ENCODE measurements around the gene WDR38. TPM values are rescaled to one million over a fixed set of nuclear protein-coding genes. Genes with fewer than 3 reads are reported as not detected.

The WDR38 gene
- total and polyA plus RNA-seq, 2 of the 13 experiments (the other 11 are each of a cell fraction or from before 2014, with no cell fraction given), result not detected

DNA sequence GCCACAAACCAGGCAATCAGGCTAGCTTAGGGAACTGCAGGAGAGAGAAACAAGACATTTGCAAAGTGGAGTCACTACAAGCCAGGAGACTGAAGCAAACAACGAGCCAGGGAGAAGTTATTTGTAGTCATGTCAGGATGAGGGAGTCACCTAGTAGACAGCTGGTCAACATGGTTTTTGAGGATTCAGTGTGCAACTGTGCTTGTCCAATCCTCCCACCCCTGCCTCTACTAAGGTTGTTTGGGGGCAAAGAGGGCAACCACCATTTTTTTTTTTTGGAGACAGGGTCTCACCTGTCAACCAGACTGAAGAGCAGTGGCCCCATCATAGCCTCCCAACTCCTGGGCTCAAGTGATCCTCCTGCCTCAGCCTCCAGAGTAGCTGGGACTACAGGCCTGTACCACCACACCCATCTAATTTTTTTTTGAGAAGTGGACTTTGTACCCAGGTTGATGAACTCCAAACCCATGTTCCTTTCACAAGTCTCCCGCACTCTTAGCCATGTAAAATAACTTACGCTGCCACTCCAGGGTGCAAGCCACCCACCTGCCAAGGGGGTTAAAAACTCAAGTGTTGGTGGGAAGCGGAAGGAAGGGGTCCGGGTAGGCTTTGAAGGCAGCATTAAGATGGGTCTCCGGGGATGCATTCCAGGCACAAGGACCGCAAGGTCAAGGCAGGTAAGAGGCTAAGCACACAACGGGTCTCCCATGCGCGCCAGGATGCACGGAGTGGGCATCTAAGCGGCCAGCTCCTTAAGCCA is 7.5 kb downstream of the WDR38 start (continued):
- TF ChIP-seq, protein P1, sequence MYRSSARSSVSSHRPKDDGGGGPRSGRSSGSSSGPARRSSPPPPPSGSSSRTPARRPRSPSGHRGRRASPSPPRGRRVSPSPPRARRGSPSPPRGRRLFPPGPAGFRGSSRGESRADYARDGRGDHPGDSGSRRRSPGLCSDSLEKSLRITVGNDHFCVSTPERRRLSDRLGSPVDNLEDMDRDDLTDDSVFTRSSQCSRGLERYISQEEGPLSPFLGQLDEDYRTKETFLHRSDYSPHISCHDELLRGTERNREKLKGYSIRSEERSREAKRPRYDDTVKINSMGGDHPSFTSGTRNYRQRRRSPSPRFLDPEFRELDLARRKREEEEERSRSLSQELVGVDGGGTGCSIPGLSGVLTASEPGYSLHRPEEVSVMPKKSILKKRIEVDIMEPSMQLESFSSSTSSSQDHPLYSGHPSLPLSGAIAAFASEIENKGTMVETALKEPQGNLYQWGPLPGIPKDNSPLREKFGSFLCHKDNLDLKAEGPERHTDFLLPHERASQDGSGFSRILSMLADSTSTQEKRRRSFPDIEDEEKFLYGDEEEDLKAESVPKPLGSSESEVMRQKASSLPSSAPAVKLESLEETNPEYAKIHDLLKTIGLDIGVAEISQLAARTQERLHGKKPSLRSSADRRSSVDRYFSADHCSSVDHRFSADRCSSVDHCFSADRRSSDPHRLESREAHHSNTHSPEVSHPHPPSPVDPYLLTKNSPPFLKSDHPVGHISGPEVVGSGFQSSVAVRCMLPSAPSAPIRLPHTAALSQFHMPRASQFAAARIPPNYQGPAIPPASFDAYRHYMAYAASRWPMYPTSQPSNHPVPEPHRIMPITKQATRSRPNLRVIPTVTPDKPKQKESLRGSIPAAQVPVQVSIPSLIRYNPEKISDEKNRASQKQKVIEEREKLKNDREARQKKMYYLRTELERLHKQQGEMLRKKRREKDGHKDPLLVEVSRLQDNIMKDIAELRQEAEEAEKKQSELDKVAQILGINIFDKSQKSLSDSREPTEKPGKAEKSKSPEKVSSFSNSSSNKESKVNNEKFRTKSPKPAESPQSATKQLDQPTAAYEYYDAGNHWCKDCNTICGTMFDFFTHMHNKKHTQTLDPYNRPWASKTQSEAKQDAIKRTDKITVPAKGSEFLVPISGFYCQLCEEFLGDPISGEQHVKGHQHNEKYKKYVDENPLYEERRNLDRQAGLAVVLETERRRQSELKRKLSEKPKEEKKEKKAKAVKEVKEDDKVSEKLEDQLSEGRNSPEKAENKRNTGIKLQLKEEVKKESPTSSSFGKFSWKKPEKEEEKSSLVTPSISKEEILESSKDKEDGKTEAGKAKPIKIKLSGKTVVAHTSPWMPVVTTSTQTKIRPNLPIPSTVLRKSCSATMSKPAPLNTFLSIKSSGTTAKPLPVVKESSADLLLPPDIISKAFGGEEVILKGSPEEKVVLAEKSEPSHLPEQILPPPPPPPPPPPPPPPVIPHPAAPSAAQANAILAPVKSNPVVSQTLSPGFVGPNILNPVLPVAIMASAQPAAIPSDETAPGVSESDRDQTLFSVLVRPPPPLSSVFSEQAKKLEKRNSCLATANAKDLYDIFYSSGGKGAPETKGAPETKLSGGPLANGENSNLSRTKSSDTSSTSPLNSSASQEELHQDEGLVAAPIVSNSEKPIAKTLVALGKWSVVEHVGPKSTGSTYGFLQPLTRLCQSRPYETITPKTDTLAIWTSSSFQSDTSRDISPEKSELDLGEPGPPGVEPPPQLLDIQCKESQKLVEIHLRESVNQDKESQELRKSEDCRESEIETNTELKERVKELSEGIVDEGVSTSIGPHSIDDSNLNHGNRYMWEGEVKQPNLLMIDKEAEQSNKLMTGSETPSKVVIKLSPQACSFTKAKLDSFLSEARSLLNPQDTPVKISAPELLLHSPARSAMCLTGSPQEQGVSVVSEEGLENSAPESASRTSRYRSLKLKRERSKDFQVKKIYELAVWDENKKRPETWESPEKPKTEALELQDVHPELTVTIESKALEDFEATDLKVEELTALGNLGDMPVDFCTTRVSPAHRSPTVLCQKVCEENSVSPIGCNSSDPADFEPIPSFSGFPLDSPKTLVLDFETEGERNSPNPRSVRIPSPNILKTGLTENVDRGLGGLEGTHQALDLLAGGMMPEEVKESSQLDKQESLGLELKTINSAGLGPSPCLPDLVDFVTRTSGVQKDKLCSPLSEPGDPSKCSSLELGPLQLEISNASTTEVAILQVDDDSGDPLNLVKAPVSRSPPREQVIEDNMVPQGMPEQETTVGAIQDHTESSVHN (CRISPR knock-in tag; IDR thresholded peaks at IDR 0.05), result no peak
- TF ChIP-seq GLI4 (CRISPR knock-in tag; IDR thresholded peaks at IDR 0.05; ENCODE audit: borderline replicate concordance) (no peak), MTA1 (CRISPR knock-in tag; IDR thresholded peaks at IDR 0.05; ENCODE audit: borderline replicate concordance) (no peak)
